ENCODE results near the gene DHX16. TPM values are rescaled to one million over a fixed set of nuclear protein-coding genes. Genes with fewer than 3 reads are reported as not detected.

The DHX16 gene
- polyA plus RNA-seq, 1 donor (not counting 4 experiments of a cell fraction or from before 2014, with no cell fraction given) = 34.2 TPM

DNA sequence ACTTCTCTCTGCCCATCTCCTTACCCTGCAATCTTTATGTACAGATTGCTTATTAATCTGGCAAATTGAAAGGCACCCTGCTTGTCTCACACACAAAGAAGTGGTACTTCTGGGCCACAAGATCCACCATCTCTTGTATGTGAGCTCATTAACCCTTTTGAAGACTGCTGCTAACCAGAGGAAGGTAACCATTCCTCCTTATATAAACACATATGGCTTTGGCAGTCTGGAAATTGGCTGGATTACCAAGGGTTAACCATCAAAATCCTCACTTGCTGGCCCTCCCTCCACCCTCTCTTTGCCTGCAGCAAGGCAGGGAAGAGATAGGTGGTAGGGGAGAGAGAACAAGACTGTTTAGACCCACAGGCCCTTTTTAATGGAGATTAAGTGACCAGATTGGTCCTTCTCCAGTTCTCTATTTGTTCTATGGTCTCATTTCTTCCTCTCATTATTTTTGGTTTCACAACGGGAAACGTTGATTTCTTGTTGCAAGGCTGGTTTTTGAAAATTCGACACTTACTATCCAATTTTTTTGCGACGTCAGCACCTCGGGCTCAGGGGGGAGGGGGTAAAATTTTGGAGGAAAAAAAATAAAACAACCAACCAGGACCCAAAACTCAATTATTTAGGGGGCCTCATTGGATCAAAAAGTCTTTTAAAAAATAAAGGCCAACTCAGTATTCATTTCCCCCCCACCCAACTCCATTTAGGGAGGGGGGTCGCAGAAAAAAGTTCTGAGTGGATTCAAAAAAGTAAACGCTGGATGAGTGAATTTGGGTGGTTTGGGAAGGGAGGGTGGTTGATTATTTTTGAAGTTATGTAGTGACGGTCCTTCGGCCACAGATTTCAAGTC lies 56.6 kb downstream of the DHX16 start:
- Histone ChIP-seq H2AFZ (ENCODE audit: control insufficient read depth, low read length) (no peak overlapping the region), H3K9me3 (ENCODE audit: control insufficient read depth, low read depth, low read length) (no peaks in the 10 kb centered on the region), H3K4me2 (ENCODE audit: control insufficient read depth, extremely low read depth, insufficient read depth, low read depth, low read length) (peak overlapping the region; percentile 100), H3K27me3 (ENCODE audit: control insufficient read depth, extremely low read depth, insufficient read depth, low read length) (no peaks in the 10 kb centered on the region), H3K4me3 (ENCODE audit: control insufficient read depth in 2 of 3, extremely low read depth in 1 of 3, insufficient read depth in 2 of 3, low read depth in 1 of 3, low read length in 3 of 3) (peak overlapping the region; percentile 76 to 89 (median 82)), H3K9me1 (ENCODE audit: control insufficient read depth, extremely low read depth, insufficient read depth, low read length) (peaks cover 3% of the 10 kb centered on the region), H3K4me1 (ENCODE audit: control insufficient read depth, extremely low read depth, insufficient read depth, low read length) (peaks cover 24% of the 10 kb centered on the region), H3K27ac (ENCODE audit: control insufficient read depth, insufficient read depth, low read length) (peak overlapping the region; percentile 97), H4K20me1 (ENCODE audit: control insufficient read depth, extremely low read depth, insufficient read depth, low read length) (peaks cover 8% of the 10 kb centered on the region), H3K9ac (ENCODE audit: control insufficient read depth, extremely low read depth, insufficient read depth, low read length) (peak overlapping the region; percentile 98), H3K79me2 (ENCODE audit: control insufficient read depth, insufficient read depth, low read length) (peaks cover 41% of the 10 kb centered on the region), H3K36me3 (ENCODE audit: control insufficient read depth in 2 of 2, extremely low read depth in 1 of 2, insufficient read depth in 2 of 2, low read length in 2 of 2) (peaks cover 7 to 30% of the 10 kb centered on the region in 2 experiments)
- TF ChIP-seq, protein P1, sequence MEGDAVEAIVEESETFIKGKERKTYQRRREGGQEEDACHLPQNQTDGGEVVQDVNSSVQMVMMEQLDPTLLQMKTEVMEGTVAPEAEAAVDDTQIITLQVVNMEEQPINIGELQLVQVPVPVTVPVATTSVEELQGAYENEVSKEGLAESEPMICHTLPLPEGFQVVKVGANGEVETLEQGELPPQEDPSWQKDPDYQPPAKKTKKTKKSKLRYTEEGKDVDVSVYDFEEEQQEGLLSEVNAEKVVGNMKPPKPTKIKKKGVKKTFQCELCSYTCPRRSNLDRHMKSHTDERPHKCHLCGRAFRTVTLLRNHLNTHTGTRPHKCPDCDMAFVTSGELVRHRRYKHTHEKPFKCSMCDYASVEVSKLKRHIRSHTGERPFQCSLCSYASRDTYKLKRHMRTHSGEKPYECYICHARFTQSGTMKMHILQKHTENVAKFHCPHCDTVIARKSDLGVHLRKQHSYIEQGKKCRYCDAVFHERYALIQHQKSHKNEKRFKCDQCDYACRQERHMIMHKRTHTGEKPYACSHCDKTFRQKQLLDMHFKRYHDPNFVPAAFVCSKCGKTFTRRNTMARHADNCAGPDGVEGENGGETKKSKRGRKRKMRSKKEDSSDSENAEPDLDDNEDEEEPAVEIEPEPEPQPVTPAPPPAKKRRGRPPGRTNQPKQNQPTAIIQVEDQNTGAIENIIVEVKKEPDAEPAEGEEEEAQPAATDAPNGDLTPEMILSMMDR (optimal IDR thresholded peaks at IDR 0.05 in 1 of 3, IDR thresholded peaks at IDR 0.05 in 1 of 3, conservative IDR thresholded peaks at IDR 0.05 in 1 of 3; ENCODE audit: extremely low read depth in 1 of 3, insufficient read depth in 2 of 3, low read length in 3 of 3) = no peak
- no peak for TF ChIP-seq EZH2 (IDR thresholded peaks at IDR 0.05; ENCODE audit: low read length)
- dilution Hi-C loops (cut with MboI; ENCODE audit: extremely low pct_ligation_motif_present, low sequenced_read_pairs) = no loop called here
- FAIRE-seq (no peak), DNase-seq (ENCODE audit: low read depth, low spot score) (no peak)

DNA sequence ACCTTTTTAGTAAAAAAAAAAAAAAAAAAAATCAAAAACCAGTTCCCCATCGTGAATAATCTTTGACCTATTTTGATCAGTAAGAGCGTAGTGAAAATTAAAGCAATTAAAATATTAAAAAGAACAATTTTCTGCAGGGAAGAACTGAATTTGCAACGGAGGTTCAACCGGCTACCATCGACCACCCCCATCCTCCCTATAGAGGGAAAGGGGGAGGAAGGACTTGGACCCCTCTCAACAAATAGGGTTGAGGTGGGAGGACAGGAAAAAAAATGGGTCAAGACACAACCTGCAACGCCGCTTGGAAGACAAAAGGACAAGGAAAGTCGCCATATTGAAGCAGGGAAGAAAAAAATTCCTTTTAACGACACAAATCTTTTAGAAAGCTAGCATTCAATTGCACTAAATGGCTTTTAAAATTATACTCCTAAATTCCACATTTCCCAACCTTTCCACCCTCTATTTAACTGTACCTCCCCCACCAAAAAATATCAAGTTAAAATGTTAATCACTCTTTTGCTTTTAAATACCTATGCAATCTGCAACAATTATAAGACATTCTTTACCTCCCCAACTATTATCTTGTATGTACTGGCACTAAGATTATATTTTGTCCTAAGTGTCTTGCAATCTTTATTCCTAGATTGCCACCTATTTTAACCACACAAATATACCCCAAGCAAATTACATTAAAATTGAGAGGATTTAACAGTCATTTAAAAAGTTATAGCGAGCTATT lies 57.4 kb downstream of the DHX16 start:
- H3K36me3 ChIP-seq (ENCODE audit: control insufficient read depth in 2 of 2, extremely low read depth in 1 of 2, insufficient read depth in 2 of 2, low read length in 2 of 2) = peaks cover 7 to 27% of the 10 kb centered on the region in 2 experiments
- no peaks in the 10 kb centered on the region for H3K27me3 ChIP-seq (ENCODE audit: control insufficient read depth, extremely low read depth, insufficient read depth, low read length)
- H3K4me3 ChIP-seq (ENCODE audit: control insufficient read depth in 2 of 3, extremely low read depth in 1 of 3, insufficient read depth in 2 of 3, low read depth in 1 of 3, low read length in 3 of 3) = peak overlapping the region; percentile 76 to 89 (median 82)
- DNase-seq (ENCODE audit: low read depth, low spot score) (no peak), FAIRE-seq (no peak)
- dilution Hi-C loops (cut with MboI; ENCODE audit: extremely low pct_ligation_motif_present, low sequenced_read_pairs) = no loop called here
- H3K9ac ChIP-seq (ENCODE audit: control insufficient read depth, extremely low read depth, insufficient read depth, low read length) = peak overlapping the region; percentile 98
- peak overlapping the region; percentile 97 for H3K27ac ChIP-seq (ENCODE audit: control insufficient read depth, insufficient read depth, low read length)
- H3K4me2 ChIP-seq (ENCODE audit: control insufficient read depth, extremely low read depth, insufficient read depth, low read depth, low read length) = peak overlapping the region; percentile 100
- TF ChIP-seq, protein P1 (optimal IDR thresholded peaks at IDR 0.05 in 1 of 3, IDR thresholded peaks at IDR 0.05 in 1 of 3, conservative IDR thresholded peaks at IDR 0.05 in 1 of 3; ENCODE audit: extremely low read depth in 1 of 3, insufficient read depth in 2 of 3, low read length in 3 of 3) = no peak
- no peak for TF ChIP-seq EZH2 (IDR thresholded peaks at IDR 0.05; ENCODE audit: low read length)
- peaks cover 3% of the 10 kb centered on the region for H3K9me1 ChIP-seq (ENCODE audit: control insufficient read depth, extremely low read depth, insufficient read depth, low read length)
- H3K4me1 ChIP-seq (ENCODE audit: control insufficient read depth, extremely low read depth, insufficient read depth, low read length) = peaks cover 24% of the 10 kb centered on the region
- H3K9me3 ChIP-seq (ENCODE audit: control insufficient read depth, low read depth, low read length) = no peaks in the 10 kb centered on the region
- no peak overlapping the region for H2AFZ ChIP-seq (ENCODE audit: control insufficient read depth, low read length)
- H4K20me1 ChIP-seq (ENCODE audit: control insufficient read depth, extremely low read depth, insufficient read depth, low read length) = peaks cover 8% of the 10 kb centered on the region
- peaks cover 46% of the 10 kb centered on the region for H3K79me2 ChIP-seq (ENCODE audit: control insufficient read depth, insufficient read depth, low read length)
